Neuronal stem cell (in vitro differentiated cells): ENCODE results near the gene FBXW11.

Experiments used
- DNase-seq: peaks from one replicate; pipeline ENCODE4 v3.0.0-alpha.2; 2013; ENCODE audit warnings: low spot score
- H2AFZ ChIP-seq: one replicate; pipeline ENCODE4 v1.6.1; 2013; ENCODE audit warnings: mild to moderate bottlenecking, low read length, inconsistent platforms
- H2AK5ac ChIP-seq: 2 replicates; pipeline ENCODE4 v1.6.1; 2013; ENCODE audit warnings: low read depth, mild to moderate bottlenecking, inconsistent platforms, low read length, moderate library complexity, mixed read lengths
- H2BK120ac ChIP-seq: 2 replicates; pipeline ENCODE4 v1.6.1; 2013; ENCODE audit warnings: low read depth, mild to moderate bottlenecking, inconsistent platforms, low read length, moderate library complexity, mixed read lengths
- H2BK12ac ChIP-seq: one replicate; pipeline ENCODE4 v1.6.1; 2013; ENCODE audit warnings: low read length, inconsistent platforms
- H2BK15ac ChIP-seq: 2 replicates; pipeline ENCODE4 v1.6.1; 2013; ENCODE audit warnings: mild to moderate bottlenecking, low read length, inconsistent platforms, mixed read lengths
- H2BK5ac ChIP-seq: one replicate; pipeline ENCODE4 v1.6.1; 2013; ENCODE audit warnings: inconsistent platforms, mild to moderate bottlenecking, low read length, moderate library complexity
- H3K14ac ChIP-seq: one replicate; pipeline ENCODE4 v1.6.1; 2013; ENCODE audit warnings: low read length, inconsistent platforms
- H3K18ac ChIP-seq: 2 replicates; pipeline ENCODE4 v1.6.1; 2013; ENCODE audit warnings: low read length, inconsistent platforms
- H3K23ac ChIP-seq: 2 replicates; pipeline ENCODE4 v1.6.1; 2013; ENCODE audit warnings: low read depth, mild to moderate bottlenecking, mixed read lengths, low read length, inconsistent platforms; ENCODE audit not compliant: poor library complexity
- H3K27ac ChIP-seq: replicated peaks from 3 replicates; pipeline ENCODE4 v1.5.1; 2013; ENCODE audit warnings: low read length, inconsistent platforms
- H3K27me3 ChIP-seq, 3 experiments: 2 replicates each; pipeline ENCODE4 v1.6.1; 2013; ENCODE audit warnings: low read length in 3 of 3, mild to moderate bottlenecking in 2 of 3, inconsistent platforms in 1 of 3, low read depth in 1 of 3, mixed read lengths in 1 of 3, moderate library complexity in 1 of 3; ENCODE audit not compliant: control insufficient read depth in 3 of 3, insufficient read depth in 3 of 3
- H3K36me3 ChIP-seq, 2 donors: replicated peaks in 1 of 2; 2 replicates each; pipeline ENCODE4 v1.6.1; 2013; ENCODE audit warnings: low read length in 2 of 2; ENCODE audit not compliant: control insufficient read depth in 2 of 2, insufficient read depth in 2 of 2
- H3K4ac ChIP-seq: 2 replicates; pipeline ENCODE4 v1.6.1; 2013; ENCODE audit warnings: inconsistent platforms, mild to moderate bottlenecking, low read length, moderate library complexity
- H3K4me1 ChIP-seq, 2 donors: 1 replicate in 1 of 2; 2 replicates in 1 of 2; pipeline ENCODE4 v1.6.1; 2013; ENCODE audit warnings: low read length in 2 of 2, low read depth in 1 of 2; ENCODE audit not compliant: control insufficient read depth in 2 of 2, insufficient read depth in 1 of 2
- H3K4me2 ChIP-seq: one replicate; pipeline ENCODE4 v1.6.1; 2013; ENCODE audit warnings: mild to moderate bottlenecking, low read length, inconsistent platforms; ENCODE audit not compliant: insufficient read depth, poor library complexity, severe bottlenecking
- H3K4me3 ChIP-seq, 2 donors: 2 replicates each; pipeline ENCODE4 v1.5.1; 2013; ENCODE audit warnings: low read length in 2 of 2, mild to moderate bottlenecking in 2 of 2, inconsistent platforms in 1 of 2, moderate library complexity in 1 of 2
- H3K79me1 ChIP-seq: one replicate; pipeline ENCODE4 v1.6.1; 2013; ENCODE audit warnings: low read depth, mild to moderate bottlenecking, inconsistent platforms, low read length, moderate library complexity
- H3K9ac ChIP-seq: one replicate; pipeline ENCODE4 v1.6.1; 2013; ENCODE audit warnings: mild to moderate bottlenecking, low read depth, low read length, inconsistent platforms; ENCODE audit not compliant: poor library complexity
- H3K9me3 ChIP-seq, 2 donors: replicated peaks in 1 of 2; 2 replicates each; pipeline versions ENCODE3 to v1.6.1; 2013; ENCODE audit warnings: low read length in 2 of 2, mild to moderate bottlenecking in 2 of 2, inconsistent platforms in 1 of 2, low read depth in 1 of 2, mixed read lengths in 1 of 2, moderate library complexity in 1 of 2; ENCODE audit not compliant: control insufficient read depth in 2 of 2, insufficient read depth in 1 of 2
- H4K8ac ChIP-seq: one replicate; pipeline ENCODE4 v1.6.1; 2013; ENCODE audit warnings: low read depth, mild to moderate bottlenecking, inconsistent platforms, low read length, moderate library complexity
- H4K91ac ChIP-seq: one replicate; pipeline ENCODE4 v1.6.1; 2013; ENCODE audit warnings: low read length, low read depth, mild to moderate bottlenecking, inconsistent platforms; ENCODE audit not compliant: poor library complexity
- WGBS, 2 donors: extraction: QIAGEN DNeasy Blood & Tissue Kit; methylation state at CpG; one replicate each; pipeline ENCODE4 v1.1.7; 2013; ENCODE audit warnings: missing lambda C conversion rate in 2 of 2, mixed read lengths in 1 of 2; ENCODE audit not compliant: insufficient read length in 2 of 2, insufficient replicate concordance in 1 of 2; ENCODE audit errors: extremely low coverage in 2 of 2; 5-methylcytosine and 5-hydroxymethylcytosine counted together

Gene FBXW11

DNA sequence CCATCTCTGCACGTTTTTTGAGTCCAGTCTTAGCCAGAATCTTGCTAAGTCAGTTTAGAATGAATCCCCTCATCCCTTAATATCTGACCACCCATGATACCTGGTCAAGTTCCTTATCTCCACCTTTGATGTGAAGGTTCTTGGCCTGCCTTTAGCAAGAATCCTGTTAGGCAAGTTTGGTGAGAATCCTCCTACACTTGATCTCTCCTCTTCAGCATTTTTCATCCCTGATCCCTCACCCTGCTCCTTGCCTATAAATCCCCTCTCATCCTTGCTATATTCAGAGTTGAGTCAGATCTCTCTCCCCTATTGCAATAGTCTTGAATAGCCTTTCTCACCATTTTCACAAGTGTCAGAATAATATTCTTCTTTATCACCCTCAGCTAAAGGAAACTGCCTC, 189.8 kb downstream of the FBXW11 start:
- Histone ChIP-seq H3K18ac (no peak overlapping the region), H3K14ac (no peak overlapping the region), H2AK5ac (no peak overlapping the region), H4K8ac (no peak overlapping the region), H3K27me3 (peaks cover 0 to 11% (median 0%) of the 10 kb centered on the region in 3 experiments), H2BK120ac (no peak overlapping the region), H2BK12ac (no peak overlapping the region), H2BK5ac (no peak overlapping the region), H3K36me3 (no peaks in the 10 kb centered on the region), H3K4me2 (no peak overlapping the region), H2BK15ac (no peak overlapping the region), H3K9me3 (no peaks in the 10 kb centered on the region), H3K4ac (no peak overlapping the region), H3K79me1 (no peaks in the 10 kb centered on the region), H3K27ac (no peak overlapping the region), H3K9ac (no peak overlapping the region), H3K4me1 (no peaks in the 10 kb centered on the region), H4K91ac (no peak overlapping the region), H2AFZ (no peak overlapping the region), H3K4me3 (no peak overlapping the region), H3K23ac (no peak overlapping the region)
- DNase-seq: no peak
- WGBS, 2 donors: no CpG with 5 or more reads among the region's 1 CpG

DNA sequence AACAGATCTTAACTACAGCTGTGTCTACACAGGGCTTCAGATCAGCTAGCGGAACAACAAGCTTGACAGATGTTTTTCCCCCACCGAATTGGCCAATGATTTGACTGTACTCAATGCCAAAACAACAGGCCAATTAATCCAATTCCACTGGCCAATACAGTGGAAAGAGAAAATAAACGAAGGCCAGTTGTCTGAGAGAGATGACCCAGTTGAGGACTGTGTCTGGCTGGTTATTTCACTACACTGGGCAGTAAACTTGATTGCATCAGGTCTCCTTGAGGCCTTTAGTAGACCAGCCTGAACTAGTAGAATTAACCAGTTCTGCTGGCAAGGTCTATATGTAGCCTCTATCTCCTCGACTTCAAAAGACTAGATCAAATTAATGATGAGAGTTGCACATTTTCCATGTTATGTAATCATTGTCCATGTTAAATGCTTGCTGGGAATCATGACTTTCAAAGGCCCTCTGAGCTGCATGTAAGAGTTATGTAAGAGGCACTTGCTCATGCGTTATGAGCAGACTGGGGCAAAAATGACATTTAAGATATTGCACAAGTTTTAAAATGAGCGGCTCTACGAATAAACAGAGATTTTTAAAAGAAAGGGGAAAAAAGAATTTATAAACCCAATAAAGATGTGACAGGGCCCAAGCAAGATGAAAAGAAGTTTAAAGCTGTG, 192.5 kb downstream of the FBXW11 start:
- no peak overlapping the region for H3K4me2 ChIP-seq
- no peaks in the 10 kb centered on the region for H3K79me1 ChIP-seq
- no CpG with 5 or more reads among the region's 7 CpGs for WGBS, 2 donors
- H3K27ac ChIP-seq: no peak overlapping the region
- no peak overlapping the region for H2BK5ac ChIP-seq
- H3K4ac ChIP-seq: no peak overlapping the region
- no peak overlapping the region for H3K9ac ChIP-seq
- no peak overlapping the region for H3K14ac ChIP-seq
- H2AK5ac ChIP-seq: no peak overlapping the region
- H3K23ac ChIP-seq: no peak overlapping the region
- no peak overlapping the region for H2BK120ac ChIP-seq
- H3K9me3 ChIP-seq: no peaks in the 10 kb centered on the region
- no peak overlapping the region for H4K8ac ChIP-seq
- no peak overlapping the region for H2BK12ac ChIP-seq
- H3K4me1 ChIP-seq: no peaks in the 10 kb centered on the region
- no peak for DNase-seq
- H2AFZ ChIP-seq: no peak overlapping the region
- H3K4me3 ChIP-seq: no peak overlapping the region
- H3K27me3 ChIP-seq: peaks cover 0 to 20% (median 0%) of the 10 kb centered on the region in 3 experiments
- no peak overlapping the region for H2BK15ac ChIP-seq
- H4K91ac ChIP-seq: no peak overlapping the region
- no peak overlapping the region for H3K18ac ChIP-seq
- H3K36me3 ChIP-seq: no peaks in the 10 kb centered on the region

DNA sequence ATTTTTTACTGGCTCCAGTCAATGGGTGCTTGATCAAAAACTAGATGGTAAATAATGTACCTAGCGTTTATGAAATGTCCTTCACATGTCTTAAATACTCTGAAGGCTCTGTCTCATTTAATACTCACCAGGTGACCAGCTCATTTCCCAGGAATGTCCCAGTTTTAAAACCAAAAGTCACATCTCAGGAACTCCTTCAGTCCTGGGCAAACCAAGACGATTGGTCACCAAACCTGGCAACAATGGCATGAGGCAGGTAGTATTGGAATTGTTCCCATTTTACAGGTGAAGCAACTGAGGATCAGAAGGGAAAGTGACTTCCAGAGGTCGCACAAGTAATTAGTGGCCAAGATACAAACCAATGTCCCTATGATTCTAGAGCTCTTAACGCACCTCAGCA, 193.2 kb downstream of the FBXW11 start:
- Histone ChIP-seq H3K27me3 (peaks cover 0 to 20% (median 0%) of the 10 kb centered on the region in 3 experiments), H3K4me3 (no peak overlapping the region), H2AFZ (no peak overlapping the region), H3K4me1 (no peaks in the 10 kb centered on the region), H2BK5ac (no peak overlapping the region), H3K4ac (no peak overlapping the region), H3K79me1 (no peaks in the 10 kb centered on the region), H3K18ac (no peak overlapping the region), H4K8ac (no peak overlapping the region), H3K9ac (no peak overlapping the region), H2BK15ac (no peak overlapping the region), H3K27ac (no peak overlapping the region), H3K9me3 (no peaks in the 10 kb centered on the region), H3K23ac (no peak overlapping the region), H3K4me2 (no peak overlapping the region), H2AK5ac (no peak overlapping the region), H3K36me3 (no peaks in the 10 kb centered on the region), H2BK120ac (no peak overlapping the region), H4K91ac (no peak overlapping the region), H3K14ac (no peak overlapping the region), H2BK12ac (no peak overlapping the region)
- no CpG with 5 or more reads among the region's 4 CpGs for WGBS, 2 donors
- no peak for DNase-seq
